EL (cell line): Measurements from ENCODE around the gene NRXN3.

ENCODE experiments used
- DNase-seq: peaks from one replicate; pipeline ENCODE4 v3.0.0-alpha.2; 2016

NRXN3 gene

DNA sequence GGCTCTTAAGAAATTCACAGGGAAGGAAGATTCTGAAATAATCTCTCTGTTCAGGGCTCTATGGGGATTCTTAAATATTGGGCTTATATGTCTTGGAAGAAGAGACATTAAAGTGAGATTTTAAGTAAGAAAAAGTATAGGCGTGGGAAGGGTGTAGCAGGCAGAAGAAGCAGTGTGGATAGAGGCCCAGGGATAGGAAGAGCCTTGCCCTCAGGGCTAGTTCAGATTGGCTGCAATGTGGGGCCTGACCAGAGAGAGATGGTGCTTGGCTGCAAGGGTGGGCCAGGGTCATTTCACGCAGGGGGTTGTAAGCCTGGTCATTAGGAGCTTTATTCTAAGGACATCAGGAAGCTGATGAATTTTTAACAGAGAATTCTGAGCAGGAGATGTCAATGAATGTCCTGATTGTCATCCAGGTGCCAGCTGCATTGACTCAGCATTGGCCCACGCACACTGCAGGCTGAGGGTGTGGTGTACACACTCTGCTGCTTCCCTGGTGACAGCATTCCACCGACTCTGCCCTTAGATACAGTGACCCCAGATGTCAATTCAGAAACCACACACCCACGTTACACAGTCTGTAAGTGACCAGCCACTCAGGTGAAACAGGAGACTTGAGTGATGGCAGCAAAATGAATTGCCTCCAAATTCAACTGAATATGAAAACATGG is 582.5 kb downstream of the NRXN3 start:
- DNase-seq = no peak

DNA sequence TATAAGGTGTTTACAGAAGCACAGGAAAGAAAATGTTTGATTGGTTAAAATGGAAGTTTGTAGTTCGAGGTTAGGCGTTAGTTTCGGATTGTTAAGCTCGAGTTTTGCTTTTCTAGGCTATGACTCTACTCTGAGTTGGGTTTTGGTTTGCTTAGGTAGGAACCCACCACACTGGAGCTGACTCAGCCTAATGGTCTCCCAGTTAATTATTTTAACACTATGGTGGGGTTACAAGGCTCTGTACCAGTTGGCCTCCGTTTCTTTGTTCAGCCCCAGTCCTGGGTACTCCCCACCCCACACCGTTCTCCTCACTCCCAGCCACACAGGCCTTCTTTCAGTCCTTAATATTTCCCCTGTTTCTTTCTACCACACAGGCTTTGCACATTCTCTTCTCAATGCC is 583.9 kb downstream of the NRXN3 start:
- no peak for DNase-seq

DNA sequence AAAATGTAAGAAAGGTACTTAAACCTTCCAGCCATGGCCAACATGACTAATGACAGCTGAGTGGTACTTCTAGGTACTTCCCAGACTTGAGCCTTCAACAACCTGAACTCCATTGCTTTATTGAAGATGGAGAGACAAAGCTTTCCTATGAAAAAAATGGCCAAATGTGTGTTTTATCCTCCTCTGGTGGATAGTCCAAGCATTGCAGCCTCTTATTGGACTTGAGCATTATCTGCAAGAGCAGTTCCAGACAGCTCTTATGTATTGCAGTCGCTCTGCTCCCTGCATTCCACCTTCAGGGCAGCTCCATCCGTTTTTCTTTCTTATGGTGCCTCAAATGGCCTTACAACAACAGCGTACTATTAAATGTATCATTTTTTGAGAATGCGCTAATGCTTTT is 588.2 kb downstream of the NRXN3 start:
- peak; percentile 48 for DNase-seq

DNA sequence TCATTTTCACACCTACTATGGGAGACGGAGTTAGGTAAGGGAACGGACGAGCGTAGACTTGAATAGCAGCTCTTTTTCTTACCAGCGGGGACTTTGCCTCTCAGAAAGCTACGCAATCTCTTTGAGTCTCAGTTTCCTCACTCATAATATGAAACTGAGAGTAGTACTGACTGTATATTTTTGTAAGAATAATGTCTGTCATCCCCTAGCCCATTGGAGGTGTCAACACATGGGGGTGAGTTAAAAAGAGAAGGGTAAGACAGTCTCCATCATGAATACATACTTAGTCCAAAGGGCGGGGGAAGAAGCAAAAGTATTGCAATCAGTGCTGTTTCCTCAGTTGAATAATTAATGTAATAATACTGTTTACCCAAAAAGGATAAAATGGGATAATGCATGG is 592.2 kb downstream of the NRXN3 start:
- no peak for DNase-seq

DNA sequence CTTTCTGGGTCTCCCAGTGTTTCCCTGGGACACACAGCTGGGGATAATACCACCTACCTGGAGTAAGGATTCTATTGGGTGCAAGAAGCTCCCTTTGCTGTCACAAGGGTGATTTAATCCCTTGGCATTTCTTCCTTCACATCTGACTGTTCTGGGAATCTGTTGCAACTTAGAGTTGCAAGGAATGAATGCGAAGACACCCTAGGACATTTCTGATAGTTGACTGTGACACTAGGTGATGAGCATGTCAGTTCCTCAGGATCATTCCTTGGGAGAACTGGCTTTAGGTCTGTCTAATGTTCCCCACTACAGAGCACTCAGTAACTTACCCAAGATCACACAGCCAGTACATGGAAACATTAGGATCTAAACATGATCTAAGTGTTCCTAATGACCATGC is 593.6 kb downstream of the NRXN3 start:
- no peak for DNase-seq

DNA sequence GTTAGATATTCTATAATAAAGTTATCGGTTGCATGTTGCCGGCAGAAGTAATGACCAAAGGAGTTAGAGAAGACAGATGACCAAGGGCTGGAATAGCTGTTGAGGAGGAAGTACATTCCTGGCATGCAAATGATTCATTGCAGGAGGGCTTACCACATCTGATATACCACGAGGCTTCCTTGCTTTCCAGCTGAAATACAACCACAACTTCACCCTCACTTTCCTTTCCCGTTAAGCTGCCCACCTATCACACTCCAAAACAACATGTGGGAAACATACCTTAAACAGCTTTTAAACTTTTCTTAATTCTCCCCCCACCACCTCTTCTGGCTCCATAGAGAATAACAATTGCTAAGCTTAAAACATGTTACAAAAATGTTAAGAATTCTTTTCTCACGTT is 594.1 kb downstream of the NRXN3 start:
- peak; percentile 67 for DNase-seq

DNA sequence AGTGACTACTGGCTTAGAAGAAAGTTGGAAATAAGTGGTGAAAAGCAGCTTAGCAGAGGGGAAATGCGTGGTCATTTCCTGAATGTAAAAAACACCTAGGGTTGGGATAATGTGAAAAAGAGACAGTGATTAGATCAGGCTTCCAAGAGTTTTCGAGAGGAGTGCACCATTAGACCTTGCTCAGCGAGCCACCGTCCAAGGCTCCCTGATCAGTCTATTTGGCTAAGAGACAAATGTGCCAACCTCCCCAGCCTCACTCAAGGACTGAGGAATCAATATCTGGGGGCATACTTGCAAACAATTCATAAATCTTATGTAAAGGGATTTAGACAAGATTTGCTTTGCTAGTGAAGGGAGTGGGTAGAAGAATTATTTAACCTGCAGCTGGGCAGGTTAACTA is 594.5 kb downstream of the NRXN3 start:
- no peak for DNase-seq

DNA sequence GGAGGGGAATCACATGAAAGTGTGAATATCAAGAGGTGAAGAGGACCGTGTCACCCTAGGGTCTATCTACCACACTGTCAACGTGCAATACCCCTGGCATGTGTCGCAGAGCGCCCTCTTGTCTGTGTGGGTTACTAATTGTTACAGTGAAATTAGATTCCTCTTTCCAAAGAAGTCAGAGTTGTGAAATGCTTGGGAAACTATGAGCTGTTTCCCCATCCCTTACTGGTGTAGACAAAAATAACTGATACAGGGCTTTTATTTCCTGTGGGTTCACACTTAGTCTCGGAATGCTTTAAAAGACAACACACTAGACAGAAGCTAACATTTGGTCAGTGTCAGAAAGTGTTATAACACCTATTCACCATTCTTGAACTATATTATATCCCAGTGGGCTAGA is 597.3 kb downstream of the NRXN3 start:
- DNase-seq = no peak

DNA sequence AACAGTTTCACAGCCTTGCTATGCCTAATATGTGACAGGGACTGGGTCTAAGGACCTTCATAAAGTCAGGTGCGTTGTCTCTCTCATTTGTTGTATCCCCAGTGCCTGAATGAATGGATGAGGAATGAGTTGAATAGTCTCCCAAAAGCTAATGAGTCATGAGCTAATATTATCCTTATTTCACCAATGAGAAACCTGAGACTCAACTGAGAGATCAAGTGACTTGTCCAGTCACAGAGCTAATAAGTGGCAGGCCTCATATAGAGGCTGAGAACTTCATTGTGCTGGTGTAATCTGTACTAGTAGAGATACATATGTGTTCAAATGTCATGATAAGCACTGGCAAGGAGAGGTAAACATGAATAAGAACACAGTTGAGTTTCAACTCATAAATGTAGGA is 612.4 kb downstream of the NRXN3 start:
- no peak for DNase-seq

DNA sequence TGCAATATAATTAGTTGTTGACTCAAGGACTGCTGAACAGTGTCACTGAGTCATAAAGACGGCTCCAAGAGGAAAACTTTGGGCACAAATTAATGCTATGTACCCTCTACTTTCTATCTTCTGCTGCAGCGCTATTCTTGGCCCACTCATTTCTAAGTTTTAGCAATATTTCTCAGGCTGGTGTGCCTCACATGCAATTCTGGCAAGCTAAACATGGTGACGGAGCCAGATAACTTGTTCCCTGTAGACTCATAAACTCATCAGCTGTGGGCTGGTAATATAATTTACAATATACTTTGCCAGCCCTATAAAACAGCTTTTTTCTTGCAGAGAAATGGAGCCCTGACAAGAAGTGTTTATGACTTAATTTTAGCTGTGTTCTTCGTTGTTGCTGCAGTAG is 615.1 kb downstream of the NRXN3 start:
- no peak for DNase-seq

DNA sequence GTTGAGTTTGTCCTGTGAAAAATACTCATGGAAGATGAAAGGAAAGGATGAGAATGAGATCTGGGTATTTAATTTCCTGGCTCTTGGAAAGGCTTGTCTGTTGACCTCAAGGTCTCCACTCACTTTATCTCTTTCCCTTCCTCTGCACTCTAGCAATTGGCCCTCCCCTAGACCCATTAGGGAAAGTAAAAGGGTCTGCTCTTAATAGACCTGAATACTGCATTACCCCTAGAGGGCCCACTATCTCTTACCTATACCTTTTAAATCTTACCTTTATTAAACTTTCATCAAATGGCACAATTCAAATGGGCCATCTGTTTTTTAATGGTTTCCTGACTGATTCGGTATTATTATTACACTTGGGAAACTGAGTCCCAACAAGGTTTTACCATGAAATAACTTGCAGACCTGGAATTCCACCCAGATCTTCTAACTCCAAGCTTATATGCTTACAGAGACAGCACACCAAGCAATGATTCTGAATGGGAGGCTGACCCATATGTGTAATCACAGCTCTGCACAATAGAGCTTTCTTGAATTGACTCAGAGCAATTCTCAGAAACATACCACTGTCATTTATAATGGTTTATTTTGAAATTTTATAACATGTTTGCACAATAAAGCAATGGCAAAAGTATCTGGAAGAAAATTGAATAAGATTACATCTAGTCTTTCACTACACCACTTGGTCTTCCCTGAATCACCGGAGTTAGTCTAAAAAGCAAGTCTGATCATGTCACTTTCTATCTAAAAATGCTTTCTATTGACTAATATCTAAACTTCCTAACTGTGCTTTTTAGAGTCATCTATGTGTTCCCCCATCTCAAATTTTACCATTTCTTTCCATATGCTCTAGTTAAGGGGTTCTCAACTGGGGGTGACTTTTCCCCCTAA is 618.5 kb downstream of the NRXN3 start:
- DNase-seq = no peak

DNA sequence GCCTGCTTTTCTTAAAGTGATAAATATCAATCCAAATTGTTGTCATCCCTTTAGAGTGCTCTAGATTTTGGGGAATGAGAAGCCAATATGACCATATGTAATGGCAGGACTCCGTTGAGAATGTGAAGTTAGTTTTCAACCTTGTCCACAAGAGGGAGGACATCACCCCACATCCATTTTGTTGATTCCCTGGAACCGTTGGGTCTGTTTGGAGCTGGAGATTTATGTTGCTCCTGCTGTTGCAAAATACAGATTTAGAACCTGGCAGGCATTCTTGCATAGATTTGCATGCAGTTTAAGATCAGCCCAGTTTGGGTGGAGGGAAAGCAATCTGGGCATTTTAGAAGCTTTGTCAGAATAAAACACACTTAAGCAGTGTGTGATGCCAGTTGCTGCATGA is 620.1 kb downstream of the NRXN3 start:
- DNase-seq = no peak

DNA sequence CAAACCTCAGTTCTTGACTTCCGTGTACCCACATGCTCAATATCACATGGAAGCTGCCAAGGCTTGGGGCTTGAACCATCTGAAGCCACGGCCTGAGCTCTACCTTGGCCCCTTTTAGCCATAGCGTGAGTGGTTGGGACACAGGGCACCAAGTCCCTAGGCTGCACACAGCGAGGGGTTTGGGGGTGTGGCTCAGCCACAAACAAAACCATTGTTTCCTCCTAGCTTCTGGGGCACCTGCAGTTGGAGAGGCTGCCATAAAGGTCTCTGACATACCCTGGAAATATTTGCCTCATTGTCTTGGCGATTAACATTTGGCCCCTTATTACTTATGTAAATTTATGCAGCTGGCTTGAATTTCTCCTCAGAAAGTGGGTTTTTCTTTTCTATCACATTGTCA is 628.6 kb downstream of the NRXN3 start:
- DNase-seq = no peak

DNA sequence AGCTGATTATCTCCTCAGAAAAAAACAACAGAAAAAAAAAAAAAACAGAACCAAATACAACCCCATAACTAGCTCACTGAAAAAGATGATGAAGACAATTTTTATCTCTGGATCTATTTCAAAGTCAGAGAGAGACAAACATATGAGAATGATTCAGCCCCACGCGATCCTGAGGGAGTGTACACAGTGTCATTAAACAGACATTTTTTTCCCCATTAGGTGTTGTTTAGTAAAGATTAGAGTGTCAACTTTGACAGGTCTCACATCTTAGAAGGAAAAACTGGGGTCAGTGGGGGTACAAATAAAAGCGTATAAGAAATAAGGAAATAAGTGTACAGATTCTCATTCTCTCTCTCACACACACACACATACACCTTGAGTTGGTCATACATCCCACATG is 635.4 kb downstream of the NRXN3 start:
- no peak for DNase-seq

DNA sequence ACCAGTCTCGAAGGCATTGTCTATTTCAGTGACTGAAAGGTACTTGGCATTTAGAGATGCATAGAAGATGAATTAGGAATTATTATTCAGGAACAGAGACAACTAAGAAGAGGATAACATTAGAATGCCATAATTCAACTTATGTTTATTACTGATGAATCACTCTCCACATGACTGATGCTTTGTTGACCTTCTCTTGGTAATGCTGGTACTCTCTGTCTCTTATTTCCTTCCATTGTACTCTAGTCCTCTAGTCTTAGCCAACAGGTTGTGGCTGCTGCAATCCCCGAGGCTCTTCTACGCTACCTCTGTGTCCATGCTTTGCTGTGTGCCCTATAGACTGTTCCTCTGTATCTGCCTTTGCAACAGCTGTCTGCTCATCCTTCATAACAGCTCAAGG is 652.9 kb downstream of the NRXN3 start:
- DNase-seq = no peak

DNA sequence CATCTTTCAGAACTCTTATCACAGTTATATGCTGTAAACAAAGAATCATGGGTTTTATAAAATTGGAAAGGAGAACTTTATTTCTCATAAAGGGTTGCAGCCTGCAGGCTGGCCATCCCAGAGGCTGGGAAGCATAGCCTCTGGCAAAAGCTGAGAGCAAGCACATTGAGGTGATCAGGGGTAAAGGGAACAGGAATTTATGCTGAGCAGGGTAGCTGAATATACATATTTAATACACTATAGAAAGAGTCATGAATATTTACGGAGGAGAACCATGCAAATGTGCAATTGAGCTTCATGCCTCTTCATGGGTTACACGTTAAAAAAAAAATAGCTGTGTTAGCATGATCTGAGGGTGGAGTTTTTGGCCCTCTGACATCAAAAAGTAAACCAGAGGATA is 653.3 kb downstream of the NRXN3 start:
- no peak for DNase-seq

DNA sequence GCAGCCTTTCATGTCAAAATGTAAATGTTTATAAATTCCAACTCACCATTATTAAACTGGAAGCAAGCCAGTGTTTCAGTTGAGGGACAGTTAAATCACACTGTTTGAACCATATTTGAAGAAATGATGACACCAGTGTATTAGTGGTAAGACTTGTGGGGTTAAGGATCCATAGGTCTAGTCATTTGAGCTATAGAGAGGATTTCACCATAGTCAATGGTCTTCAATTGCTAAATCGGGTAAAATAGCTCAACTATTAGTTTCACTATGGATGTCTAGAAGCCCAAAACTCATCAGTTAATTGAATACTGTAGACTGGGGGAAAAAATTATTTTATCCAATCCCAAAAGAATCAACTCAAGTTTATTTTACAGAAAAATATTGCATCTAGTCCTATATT is 659.1 kb downstream of the NRXN3 start:
- no peak for DNase-seq

DNA sequence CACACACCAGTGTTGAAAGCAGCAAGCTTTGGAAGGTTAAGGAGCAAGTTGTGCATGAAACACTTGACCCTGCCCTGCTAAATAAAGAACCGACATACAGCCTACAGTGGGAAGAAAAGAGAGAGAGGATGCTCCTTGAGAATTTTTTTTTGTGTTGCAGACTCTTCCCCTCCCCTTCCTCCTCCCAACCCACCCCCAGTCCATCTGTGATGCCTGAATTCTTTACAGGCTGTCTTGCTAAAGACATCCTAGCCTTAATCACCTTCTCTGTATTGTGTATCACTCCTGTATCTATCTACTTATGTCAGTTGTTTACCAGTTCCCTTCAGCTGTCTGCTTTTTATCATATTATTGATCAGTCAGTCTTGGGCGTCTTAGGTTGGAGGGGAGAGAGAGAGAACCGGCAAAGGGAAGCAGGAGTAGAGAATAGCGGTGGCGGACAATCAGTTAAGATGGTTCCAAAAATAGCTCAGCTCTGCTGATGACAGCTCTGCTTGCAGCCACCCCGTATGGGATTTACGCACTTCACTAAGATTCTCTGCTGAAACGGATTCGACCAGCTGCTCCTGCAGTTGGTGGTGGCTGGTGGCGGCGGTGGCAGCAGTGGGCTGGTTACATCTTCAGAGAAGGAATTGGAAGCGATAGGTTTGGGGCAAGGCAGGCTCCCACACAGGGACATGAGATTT is 664.7 kb downstream of the NRXN3 start:
- DNase-seq = no peak

DNA sequence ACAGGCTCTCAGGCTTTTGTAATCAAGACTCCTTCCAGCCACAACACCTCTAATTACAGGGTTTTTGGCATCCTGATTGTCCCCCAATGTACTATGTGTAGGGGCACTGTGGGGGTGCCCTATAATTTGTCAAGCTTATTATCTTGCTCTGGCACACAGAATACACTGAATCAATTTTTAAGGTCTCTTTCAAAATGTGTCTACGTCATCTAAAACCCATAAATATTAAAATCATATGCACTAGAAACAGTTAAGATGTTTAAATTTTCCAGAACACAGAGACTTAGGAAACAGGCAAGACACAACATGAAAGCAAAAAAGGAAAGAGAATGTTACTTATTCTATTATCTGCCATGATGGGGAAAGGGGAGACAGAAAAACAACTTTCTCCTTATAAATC is 665.7 kb downstream of the NRXN3 start:
- no peak for DNase-seq

DNA sequence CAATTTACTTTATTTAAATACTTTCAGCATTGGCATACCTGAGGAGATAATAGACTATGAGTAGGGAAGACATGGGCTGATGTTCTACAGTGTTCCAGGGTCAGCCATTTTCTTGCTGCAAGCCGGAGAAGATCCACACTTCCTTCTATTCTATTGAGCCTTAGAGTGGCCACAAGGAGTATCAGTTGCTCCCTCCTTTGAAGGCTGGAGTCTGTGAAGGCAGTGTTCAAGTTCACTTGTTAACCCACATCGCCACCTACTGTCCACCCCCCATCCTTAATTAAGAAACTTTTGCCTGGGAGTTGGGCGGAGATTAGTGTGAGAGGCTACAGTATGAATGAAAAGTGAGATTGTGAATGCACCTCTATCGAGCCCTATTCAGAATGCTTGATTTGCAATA is 666.6 kb downstream of the NRXN3 start:
- DNase-seq = peak; percentile 70

DNA sequence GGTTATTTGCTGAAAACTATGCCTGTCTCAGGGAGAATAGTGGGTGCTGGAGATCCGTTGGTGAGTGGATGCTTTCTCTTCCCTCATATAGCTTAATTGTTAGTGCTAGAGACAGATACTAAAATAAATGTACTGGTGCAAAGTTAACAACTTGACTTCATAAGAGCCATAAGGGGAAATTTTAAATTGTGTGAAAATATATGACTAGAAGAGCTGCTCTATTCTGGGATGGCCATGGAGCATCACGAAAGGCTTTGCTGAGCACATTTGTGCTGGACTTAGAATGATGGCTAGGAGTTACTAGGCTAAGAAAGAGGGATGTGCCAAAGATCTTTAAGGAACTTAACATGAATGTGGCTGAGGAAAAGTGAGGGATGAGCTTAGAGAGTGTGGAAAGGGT is 668.8 kb downstream of the NRXN3 start:
- no peak for DNase-seq

DNA sequence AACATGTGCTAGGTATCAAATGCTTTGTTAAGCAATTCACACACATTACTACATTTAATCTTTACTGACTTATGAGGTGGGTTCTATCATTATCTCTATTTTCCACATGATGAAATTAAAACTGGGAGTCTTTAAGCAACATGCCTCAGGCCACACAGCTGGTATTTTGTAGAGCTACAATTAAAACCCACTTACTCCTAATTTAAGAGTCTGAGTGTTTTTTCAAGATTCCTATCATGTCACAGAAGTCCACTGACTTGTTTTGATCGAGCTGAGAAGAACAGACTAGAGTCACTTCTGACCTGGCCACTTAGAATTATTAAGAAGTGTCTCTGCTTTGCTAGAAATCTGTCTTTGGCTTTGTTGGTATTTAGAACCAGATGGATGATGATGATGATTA is 670.7 kb downstream of the NRXN3 start:
- no peak for DNase-seq

DNA sequence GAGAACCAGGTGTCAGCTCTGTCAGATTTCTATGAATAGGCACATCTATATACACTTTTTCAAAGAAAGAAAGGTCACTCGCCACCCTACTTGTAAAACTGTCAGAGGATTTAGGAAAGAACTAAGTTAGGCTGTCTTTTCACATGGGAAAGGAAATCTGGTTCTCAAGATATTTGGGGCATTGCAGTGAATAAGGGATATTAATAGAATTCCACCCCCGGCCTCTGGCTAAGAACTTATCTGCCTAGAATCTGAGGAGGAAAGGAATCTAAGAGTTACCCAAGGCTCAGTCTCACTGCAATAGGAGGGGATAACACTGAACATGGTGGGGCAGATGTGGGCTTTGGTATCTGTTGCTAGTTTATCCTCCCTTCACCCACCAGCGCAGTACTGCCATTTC is 677.6 kb downstream of the NRXN3 start:
- no peak for DNase-seq

DNA sequence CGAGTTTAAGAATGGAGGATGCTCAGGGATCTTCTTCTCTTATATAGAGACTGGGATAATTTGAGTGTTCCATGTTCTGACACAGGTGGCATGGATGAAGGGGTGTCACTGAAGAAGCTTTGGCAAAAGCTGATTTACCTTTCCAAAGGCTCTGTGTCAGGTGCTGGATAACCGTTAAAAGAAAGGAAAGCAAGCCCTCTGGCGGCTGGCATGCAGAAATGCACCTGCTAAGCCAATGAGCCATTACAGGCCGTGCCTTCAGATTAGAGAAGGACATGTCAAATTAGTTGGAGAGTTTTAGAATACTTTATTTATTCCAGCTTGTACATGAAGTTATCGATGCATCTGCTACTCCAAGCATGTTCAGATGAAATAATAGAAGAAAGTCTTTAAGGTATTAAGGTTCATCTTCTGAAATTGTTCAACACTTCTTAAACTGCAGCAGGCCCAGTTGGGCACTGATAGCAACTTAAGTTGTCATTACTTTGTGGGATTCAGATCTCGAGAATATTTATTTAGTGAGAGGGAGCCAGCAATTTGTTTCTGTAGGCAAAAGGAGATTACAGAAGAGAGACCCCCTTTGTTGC is 678.2 kb downstream of the NRXN3 start:
- peak; percentile 41 for DNase-seq
